GM13976 (cell line): Measurements from ENCODE around the gene MYOG.

Experiments
- DNase-seq: peaks from one replicate; pipeline ENCODE4 v3.0.0; 2012; ENCODE audit warnings: low spot score
- in situ Hi-C: fragments of 300-500 bp; cut with MboI; formaldehyde crosslinking; loops from one replicate; pipeline ENCODE4 v1.12.0; 2022; ENCODE audit warnings: low sequenced_read_pairs, mixed read lengths, inconsistent platforms; ENCODE audit not compliant: unreplicated experiment
- TF ChIP-seq, protein P1 (sequence below): IDR thresholded peaks from 2 replicates; pipeline ENCODE4 v1.5.1; 2012; ENCODE audit warnings: borderline replicate concordance, mild to moderate bottlenecking; ENCODE audit not compliant: insufficient read depth; ENCODE audit errors: extremely low read depth, missing control alignments, control extremely low read depth

Gene MYOG

DNA sequence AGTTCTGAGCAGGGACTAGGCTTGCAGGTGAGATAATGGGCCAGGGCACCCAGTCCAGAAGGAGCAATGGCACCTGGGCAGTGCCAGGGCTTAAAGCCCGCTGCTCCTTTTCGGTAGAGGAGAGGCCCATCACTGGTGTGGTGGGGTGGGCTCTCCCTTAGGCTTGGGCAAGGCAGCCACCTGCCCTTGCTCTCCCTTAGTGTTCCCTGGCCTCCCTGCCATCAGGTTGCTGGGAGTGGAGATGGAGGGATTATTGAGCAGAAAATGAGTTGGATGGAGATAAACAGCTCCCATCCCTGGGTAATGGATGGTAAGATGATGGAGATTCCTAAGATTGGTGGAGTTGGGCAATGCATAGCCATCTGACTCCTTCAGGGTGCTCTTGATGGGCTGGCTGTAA is 7.9 kb downstream of the MYOG start:
- DNase-seq = no peak
- in situ Hi-C loops = no loop called here
- TF ChIP-seq, protein P1, sequence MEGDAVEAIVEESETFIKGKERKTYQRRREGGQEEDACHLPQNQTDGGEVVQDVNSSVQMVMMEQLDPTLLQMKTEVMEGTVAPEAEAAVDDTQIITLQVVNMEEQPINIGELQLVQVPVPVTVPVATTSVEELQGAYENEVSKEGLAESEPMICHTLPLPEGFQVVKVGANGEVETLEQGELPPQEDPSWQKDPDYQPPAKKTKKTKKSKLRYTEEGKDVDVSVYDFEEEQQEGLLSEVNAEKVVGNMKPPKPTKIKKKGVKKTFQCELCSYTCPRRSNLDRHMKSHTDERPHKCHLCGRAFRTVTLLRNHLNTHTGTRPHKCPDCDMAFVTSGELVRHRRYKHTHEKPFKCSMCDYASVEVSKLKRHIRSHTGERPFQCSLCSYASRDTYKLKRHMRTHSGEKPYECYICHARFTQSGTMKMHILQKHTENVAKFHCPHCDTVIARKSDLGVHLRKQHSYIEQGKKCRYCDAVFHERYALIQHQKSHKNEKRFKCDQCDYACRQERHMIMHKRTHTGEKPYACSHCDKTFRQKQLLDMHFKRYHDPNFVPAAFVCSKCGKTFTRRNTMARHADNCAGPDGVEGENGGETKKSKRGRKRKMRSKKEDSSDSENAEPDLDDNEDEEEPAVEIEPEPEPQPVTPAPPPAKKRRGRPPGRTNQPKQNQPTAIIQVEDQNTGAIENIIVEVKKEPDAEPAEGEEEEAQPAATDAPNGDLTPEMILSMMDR = no peak

DNA sequence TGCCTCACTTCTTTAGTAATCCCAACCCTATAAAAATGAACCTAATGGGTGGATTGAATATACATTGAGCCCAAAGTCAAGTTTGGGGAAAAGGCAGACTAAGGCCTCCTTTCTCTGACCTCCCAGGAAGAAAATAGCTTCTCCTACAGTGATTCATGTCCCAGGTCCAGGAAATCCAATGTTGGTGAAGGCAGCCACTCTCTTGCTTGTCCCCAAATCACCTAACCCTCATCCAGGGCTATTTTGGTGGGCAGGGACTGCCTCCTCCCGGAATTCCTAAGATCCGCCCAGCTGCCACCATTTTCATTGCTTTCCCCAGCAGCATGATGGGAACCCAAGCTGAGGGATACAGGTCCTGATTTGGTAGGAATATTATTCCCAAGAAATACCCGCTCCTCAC is 8.4 kb downstream of the MYOG start:
- in situ Hi-C loops = no loop called here
- DNase-seq = no peak
- TF ChIP-seq, protein P1 = no peak

DNA sequence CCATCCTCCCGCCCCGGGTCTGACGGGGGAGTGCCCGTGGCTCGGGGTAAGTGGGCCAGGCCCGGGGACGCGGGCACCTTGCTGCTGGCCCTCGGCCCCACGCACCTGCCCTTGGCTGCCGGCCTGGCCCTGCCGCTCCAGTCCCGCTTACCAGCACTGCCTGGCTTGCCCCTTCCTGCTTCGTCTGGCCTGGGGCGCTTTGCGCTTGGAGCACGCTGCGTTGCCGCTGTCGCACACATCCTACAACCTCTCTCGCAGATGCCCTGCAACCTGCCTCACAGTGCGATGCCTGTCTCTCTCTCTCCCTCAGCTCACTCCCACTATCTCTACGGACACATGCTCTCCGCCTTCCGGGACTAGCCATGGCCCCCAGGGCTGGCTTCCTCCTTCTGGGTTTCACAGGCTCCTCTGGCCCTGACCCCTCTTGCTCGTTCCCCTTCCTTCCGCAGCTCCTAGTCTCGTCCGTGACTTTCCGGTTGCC is 9.7 kb downstream of the MYOG start:
- in situ Hi-C loops = no loop called here
- no peak for DNase-seq
- TF ChIP-seq, protein P1 = no peak

DNA sequence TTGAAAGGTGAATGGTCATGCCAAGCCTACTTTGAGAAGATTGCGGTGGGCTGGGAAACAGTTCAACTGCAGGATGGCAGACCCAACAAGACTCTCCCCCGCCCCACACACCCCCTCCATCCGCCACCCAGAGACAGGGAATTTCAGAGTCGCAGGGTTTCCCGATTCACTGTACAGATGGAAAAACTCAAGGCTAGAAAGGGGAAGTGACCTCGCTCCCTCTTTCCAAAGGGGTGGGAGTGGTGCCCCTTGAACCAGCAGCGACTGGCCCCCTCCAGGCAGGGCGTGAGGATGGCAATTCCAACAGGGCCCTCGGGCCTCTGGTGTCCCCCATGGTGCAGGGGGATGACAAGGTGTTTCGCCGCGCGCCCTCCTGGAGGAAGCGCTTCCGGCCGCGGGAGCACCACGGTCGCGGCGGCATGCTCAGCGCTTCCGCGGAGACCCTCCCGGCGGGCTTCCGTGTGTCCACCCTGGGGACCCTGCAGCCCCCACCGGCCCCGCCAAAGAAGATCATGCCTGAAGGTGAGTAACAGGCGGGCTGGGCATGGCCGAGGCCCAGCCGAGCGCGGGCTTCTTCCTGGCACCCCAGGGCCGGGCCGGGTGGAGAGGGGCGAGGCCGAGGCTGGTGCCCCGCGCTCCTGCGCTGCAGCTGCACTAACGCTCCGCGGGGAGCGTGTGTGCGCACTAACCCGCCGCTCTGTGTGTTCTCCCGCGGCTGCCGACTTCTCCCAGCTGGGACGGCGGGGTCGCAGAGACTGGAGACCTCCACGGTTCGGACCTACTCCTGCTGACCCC is 10.4 kb downstream of the MYOG start:
- TF ChIP-seq, protein P1 = no peak
- no peak for DNase-seq
- in situ Hi-C loops = no loop called here

DNA sequence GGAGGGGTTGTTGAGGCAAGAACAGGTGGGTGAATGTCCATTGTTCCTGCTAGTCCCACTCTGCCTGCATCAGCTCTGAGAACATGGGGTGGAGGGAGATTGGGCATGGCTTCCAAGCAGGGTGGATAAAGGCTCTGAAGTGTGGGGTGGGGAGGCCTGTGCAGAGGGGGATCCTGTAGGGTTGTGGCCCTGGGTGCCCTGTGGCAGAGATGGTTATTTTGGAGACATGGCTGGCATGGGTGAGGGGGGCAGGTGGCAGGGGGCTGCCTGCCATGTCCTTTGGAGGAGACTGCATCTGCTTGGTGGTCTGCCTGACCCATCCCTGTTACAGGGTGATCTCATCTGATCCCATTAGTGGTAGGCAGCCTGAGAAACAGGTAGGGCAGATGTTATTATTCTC is 11.2 kb downstream of the MYOG start:
- no peak for DNase-seq
- in situ Hi-C loops = no loop called here
- TF ChIP-seq, protein P1 = no peak

DNA sequence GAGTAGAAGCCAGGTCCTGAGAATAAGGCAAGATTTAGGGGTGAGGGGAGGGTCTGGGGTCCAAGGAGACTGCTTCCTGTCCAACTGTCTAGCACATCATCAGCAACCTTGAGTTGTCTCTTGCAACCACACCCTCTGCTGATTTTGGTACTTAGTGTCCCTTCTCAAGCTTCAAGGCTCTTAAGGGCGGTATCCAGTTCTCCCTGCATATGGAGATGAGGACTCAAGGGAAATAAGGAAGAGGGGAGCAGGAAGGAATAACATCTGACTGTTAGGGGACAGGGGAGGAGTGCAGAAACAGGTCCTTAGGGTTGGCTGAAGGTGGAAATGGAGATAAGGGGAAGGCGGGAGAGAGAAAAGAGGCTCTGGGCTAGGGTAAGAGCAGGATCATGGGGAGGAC is 12.3 kb downstream of the MYOG start:
- TF ChIP-seq, protein P1 = no peak
- no peak for DNase-seq
- in situ Hi-C loops = no loop called here

DNA sequence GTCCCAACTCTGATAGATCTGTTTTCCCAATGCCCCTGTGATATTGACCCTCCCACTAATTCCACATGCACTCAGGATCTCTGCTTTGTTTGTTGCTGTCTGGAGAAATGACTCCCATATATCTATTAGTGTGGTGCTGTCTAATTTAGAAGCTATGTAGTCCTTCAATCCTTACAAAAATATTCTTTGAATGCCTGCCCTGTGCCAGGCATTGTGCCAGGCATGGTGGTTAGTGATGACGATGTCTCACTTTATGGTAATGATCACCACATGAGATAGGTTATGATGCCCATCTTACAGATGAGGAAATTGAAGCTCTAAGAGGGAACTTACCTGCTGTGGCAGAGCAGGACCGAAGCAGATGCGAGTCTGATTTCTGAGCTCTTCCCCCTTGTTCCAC is 12.9 kb downstream of the MYOG start:
- DNase-seq = no peak
- TF ChIP-seq, protein P1 = no peak
- in situ Hi-C loops = no loop called here
